OCI-M2 (cell line): ENCODE data around the gene C5orf63.
"Not testable (repeated sequence)": the region's sequence is repeated elsewhere in the genome, so short reads cannot be mapped to it uniquely, and the experiment has no call there.

Experiments
- DNase-seq: peaks from one replicate; lab custom pipeline; 2025; ENCODE audit not compliant: unreplicated experiment; lab: John Stamatoyannopoulos, UW

The C5orf63 gene

DNA sequence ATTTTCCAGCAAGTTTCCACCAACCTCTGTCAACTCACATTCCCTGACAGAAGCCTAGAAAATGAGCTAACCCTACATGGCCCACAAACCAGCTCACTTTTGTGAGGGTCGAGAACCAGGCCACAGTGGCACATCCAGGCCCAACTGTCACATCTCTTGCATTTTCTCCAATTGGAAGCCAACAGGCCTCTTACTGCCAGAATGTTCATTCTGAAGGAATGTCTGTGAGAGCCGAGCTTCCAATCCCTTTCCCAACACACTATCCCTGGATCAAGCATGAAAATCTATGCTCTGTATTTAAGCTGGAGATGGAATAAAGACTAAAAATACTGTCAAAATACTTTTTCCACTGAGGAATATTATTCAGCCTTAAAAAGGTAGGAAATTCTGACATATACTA is 62.9 kb downstream of the C5orf63 start:
- DNase-seq, result no peak

DNA sequence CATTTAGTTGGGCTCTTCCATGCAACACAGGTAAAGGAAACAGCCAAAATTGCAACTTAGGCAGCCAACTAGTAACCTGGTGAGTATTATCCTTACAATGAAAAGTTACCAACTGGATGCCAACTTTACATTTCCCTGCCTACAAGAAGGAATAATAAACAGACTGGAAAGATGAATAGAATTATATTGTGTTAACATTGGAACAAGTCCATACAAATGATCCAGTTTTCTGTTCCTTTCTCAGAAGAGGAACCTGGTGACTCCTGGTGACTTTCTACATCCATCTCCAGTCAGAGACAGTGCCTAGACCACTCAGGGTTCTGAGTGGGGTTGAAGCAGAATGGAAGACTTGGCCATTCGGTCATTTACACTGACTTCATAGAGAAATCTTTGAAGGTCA is 63.5 kb downstream of the C5orf63 start:
- no peak for DNase-seq

DNA sequence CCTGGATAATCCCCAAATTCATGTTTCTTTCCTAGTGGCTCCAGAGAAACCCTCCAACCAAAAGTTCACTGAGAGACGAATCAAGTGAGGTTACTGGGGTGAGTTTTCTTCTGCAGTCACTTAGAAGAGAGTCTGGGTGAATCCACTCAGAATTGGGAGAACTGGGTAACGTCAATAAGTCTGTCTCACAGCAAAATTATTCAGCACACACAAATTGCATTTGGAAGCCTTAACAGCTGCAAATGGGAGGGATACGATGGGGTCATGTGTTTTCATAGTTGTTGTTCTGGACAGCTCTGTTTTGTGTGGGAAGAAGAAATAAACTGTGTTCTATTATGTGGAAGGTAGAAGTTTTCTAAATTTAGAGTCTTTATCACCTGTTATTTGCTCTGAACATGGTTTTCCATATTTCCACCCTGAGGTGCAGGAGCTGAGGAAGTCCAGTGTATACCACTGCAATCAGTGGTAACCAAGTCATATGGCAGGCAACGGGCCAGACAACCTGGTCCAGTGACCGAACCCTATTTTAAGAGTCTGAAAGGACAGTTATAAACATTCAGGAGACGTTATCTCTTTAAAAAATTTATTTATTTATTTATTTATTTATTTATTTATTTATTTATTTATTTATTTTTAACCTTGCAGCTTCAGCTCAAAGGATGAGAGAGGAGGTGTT is 64.9 kb downstream of the C5orf63 start:
- no peak for DNase-seq

DNA sequence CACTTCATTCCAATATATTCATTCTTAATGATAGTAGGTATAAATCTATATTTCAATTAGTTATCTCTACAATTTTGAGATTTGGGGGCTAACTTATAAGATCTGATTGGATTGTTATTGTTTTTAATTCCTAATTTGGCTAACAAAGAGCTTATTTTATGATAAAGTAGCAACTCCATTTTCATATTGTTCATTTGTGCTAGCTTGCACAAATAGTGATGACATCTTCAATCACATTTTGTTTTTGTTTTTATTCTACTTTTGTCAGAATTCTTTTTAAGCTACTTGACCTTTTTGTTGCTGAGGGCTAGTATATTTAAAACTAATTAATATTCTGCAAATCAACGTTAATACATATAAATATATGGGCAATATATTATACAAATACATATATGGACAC is 65.8 kb downstream of the C5orf63 start:
- no peak for DNase-seq

DNA sequence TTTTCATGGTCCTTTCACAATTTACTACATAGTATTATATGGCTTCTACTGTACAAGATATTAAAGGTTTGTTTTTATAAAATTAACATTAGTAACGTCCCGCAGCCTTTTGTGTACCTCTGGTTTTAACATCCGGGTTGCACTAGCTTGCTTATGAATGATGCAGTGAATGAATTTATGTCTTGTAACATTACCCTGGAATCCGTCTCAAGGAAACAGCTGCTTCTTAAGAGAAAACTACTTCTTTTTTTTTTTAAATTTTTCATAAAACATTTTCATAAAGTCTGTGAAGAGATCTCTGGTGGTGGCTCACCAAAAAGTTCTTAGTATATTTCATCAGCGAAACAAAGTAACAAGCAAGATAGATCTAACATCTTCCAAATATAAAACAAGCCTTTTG is 66.6 kb downstream of the C5orf63 start:
- DNase-seq, result no peak

GRCh38 chr5:127005282-127005681 is 68.0 kb downstream of the C5orf63 start:
- DNase-seq, result not testable (repeated sequence)

DNA sequence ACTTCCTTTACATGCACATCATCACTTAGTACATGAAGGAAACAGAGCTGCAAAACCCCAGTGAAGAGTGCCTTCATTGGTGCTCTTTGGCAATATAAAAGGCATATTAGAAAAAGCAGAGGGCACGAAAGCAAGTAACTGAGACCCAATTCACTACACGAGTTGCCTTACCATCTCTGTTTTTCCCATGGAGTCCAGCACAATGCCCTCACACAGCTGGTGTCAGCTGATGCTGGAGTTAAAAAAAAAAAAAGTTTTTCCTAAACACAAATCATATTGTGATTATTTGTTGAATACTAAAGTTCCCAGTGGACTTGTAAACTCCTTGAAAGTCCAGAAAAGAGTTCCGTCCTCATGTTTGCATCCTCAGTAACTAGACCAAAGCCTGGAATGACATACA is 68.6 kb downstream of the C5orf63 start:
- no peak for DNase-seq

GRCh38 chr5:127003798-127004495 is 69.4 kb downstream of the C5orf63 start:
- DNase-seq, result no peak

DNA sequence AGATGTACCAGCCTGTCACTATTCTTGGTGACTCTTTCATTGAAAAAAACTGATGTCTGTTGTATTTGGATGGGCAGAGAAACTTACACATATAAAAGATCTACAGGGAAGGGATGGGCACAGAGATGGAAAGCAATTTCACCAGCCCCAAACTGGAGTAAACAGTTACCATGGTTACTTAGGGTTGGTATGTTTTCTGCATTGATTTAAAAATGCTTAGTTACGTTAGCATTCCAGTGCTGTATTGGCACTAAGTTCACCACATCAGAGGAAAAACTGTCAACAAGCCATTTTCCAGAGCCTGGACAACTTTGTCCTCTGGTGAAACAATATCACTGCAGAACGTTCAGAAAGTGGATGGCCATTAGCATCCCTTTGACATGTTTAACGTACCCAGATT is 70.9 kb downstream of the C5orf63 start:
- no peak for DNase-seq

GRCh38 chr5:127001621-127002296 is 71.5 kb downstream of the C5orf63 start:
- no peak for DNase-seq
